HG02571 (cell line): ENCODE measurements around the gene UMPS.

ENCODE experiments used
- ATAC-seq: cut with Tn5 transposase; IDR thresholded peaks from one replicate; pipeline ENCODE4 v1.9.1; 2021; ENCODE audit warnings: mild to moderate bottlenecking, moderate library complexity; ENCODE audit not compliant: unreplicated experiment

UMPS gene

DNA sequence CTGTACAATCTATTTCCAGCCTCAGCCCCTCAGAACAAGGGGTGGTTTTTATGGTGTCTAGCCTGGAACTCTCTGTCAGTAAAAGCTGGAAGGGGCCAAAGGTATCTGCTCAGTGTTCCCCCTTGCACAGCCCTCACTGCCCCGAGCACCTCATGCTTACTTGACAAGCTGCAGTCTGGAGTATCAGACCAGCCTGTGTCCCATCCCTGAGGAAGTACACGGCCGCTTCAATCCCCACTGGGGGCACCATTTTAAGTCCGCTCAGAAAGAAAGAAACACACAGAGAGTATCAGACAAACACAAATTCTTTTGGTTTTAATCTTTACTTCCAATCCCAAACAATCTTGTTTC, 32.4 kb downstream of the UMPS start:
- ATAC-seq: no peak

DNA sequence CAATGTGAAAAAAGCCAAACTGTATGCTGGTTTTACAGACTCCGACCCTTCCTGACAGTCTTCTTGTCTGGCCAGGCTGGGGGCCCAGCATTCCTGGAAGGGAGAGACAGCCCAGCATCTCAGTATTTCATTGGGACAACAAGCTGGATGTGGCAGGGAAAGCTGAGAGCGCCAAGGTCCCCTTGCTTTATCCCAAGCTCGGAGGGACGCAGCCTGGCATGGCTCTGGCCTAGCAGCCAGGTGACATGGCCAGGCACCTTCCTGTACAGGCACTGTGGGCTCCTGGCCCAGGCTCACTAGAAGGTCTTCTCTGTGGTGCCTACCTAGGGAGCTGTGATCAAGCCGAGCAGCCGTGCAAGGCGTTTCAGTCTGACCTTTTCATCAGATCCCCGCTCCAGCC, 33.0 kb downstream of the UMPS start:
- no peak for ATAC-seq

- ATAC-seq: no peak
Measured at GRCh38 chr3:124763644-124764358, 33.5 kb downstream of the UMPS start.

- no peak for ATAC-seq
Measured at GRCh38 chr3:124764746-124765145, 34.5 kb downstream of the UMPS start.

DNA sequence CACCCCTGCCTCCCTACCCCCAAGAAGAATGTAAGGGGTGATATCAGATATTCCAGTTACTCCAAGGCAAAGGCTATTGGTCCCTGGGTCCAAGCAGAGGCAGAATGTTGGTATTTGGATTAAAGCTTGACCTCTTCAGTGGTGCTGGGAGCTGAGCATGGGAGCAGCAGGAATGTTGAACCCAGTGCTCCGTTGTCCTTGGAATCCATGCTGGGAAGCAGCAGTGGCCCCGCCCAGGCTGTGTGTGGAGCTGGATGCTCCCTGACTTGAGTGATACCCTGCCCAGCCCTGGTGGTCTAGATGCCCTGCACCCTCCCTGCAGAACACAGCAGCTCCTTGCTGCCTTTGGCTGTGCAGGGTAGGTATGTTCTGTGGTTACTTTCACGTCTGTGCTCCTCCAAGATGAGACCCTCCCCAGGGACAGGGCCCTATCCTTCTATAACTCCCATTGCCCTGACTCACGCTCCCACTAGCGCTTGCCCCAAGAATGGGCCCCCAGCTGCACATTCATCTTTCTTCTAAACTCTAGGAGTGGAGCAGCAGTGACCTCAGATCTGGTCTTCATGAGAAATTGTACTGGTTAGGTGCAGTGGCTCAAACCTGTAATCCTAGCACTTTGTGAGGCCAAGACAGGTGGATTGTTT, 35.1 kb downstream of the UMPS start:
- no peak for ATAC-seq

- ATAC-seq: no peak
Measured at GRCh38 chr3:124766113-124767095, 36.2 kb downstream of the UMPS start.

- no peak for ATAC-seq
Measured at GRCh38 chr3:124767264-124767663, 37.0 kb downstream of the UMPS start.

GRCh38 chr3:124767691-124768090, 37.4 kb downstream of the UMPS start:
- ATAC-seq: no peak

DNA sequence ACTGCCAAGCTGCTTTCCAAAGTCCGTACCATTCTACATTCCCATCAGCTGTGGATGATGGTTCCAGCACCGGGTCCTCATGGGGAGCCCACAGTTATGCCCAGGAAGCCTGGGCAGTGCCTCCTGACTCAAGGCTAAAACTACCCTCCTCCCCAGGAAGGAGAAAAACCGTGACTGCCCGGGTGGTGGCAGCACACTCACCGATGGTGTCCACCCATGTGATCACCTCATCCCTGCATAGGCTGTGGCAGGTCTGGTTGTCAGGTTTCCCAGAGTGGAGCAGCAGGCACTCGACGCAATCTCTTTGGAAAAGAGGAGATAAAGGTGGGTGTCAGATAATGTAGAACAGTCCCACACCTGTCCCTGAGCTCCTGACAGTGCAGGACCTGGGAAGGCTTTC, 38.6 kb downstream of the UMPS start:
- no peak for ATAC-seq

DNA sequence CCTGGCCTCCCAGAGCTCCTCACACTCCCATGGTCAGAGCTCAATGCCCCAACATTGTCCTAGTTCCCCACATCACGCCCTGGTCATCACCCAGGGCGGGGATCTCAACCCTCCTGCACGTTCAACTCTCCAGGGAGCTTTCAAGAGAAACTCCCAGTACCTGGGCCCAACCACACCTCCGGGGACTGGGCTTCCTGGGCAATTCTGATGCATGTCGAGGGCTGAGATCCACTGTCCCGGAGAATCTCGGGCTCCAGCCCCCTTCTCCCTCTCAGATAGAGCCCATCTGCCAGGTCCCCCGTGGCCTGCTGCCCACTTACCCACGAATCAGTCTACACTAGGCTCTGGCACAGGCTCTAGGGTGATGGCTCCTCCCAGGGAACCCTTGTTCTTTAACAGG, 39.2 kb downstream of the UMPS start:
- no peak for ATAC-seq

- ATAC-seq: no peak
Measured at GRCh38 chr3:124770336-124771082, 40.3 kb downstream of the UMPS start.

GRCh38 chr3:124771083-124771445, 40.8 kb downstream of the UMPS start:
- no peak for ATAC-seq

GRCh38 chr3:124772081-124772831, 42.0 kb downstream of the UMPS start:
- no peak for ATAC-seq

GRCh38 chr3:124773351-124774326, 43.4 kb downstream of the UMPS start:
- no peak for ATAC-seq

DNA sequence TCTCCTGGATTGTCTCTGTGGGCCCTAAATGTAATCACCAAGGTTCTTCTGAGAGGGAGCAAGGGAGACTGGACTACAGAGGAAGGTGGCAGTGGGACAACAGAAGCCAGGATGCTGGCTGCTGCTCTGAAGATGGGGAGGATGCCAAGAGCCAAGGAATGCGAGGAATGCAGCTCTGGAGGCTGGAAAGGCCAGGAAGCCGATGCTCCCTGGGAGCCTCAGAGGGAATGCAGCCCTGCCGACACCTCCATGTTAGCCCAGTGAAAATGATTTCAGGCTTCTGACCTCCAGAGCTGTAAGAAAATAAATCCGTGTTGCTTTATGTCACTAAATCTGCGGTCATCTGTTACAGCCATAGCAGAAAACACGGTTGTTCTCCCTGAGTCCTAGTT, 44.1 kb downstream of the UMPS start:
- no peak for ATAC-seq

GRCh38 chr3:124774841-124775402, 44.7 kb downstream of the UMPS start:
- ATAC-seq: no peak

DNA sequence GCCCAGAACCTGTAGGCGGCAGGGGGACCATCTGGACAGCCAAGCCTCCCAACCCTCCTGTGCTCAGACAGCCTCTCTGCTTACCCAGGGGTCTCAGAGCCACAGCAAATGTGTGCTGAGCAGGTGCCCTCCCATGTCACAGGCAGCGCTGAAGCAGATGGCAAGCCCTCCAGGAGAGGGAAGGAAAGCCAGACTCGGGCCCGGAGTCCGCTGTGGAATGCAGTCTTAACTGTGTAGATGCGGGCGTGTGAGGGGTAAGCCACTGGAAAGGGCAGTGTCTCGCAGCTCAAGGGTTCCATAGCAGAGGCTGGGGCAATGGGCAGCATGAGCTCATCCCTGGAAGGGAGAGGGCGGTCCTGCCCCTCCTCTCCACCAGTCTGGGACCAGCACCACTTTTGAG, 45.6 kb downstream of the UMPS start:
- no peak for ATAC-seq

DNA sequence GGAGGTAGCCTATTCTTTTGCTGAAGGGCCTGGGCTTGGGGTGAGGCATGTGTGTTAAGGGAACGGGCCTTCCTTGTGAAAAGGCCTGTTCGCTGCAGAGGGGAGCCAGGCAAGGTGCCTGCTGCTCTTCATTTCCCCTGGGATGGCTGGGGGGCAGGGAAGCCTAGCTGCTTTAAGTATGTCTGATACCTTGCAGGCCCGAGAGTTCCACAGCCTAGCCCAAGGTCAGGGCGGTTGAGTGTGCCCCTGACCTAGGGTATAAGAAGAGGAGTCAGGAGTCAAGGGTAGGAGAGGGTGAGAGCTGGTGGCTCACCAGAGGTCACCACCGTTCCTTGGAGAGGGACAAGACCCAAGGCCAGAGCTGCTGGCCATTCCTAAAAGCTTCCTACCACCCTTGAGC, 46.6 kb downstream of the UMPS start:
- ATAC-seq: no peak
